CD14-positive monocyte (primary cell): ENCODE results near the gene CROCC. TPM values are rescaled to one million over a fixed set of nuclear protein-coding genes. Genes with fewer than 3 reads are reported as not detected.

Source experiments
- DNase-seq, 3 donors: peaks; one replicate each; pipeline ENCODE4 v3.0.0-alpha.2; 2011 to 2022
- H2AFZ ChIP-seq: 2 replicates; pipeline ENCODE4 v1.6.0; 2012; ENCODE audit warnings: mild to moderate bottlenecking, low read depth, low read length, inconsistent platforms; ENCODE audit not compliant: insufficient read depth, poor library complexity, severe bottlenecking
- H3K27ac ChIP-seq, 2 donors: 1 replicate in 1 of 2; 2 replicates in 1 of 2; pipeline ENCODE4 v1.5.1; 2012 to 2013; ENCODE audit warnings: low read length in 2 of 2, control low read depth in 1 of 2, inconsistent platforms in 1 of 2, low read depth in 1 of 2, mild to moderate bottlenecking in 1 of 2
- H3K27me3 ChIP-seq, 2 donors: one replicate each; pipeline versions ENCODE4 v1.6.0 to v1.6.1; 2011 to 2013; ENCODE audit warnings: low read length in 2 of 2; ENCODE audit not compliant: control insufficient read depth in 2 of 2, insufficient read depth in 2 of 2
- H3K36me3 ChIP-seq, 2 donors: replicated peaks in 1 of 2; 1 replicate in 1 of 2; 2 replicates in 1 of 2; pipeline versions ENCODE4 v1.5.1 to v1.6.1; 2012 to 2013; ENCODE audit warnings: low read length in 2 of 2, control low read depth in 1 of 2, inconsistent platforms in 1 of 2, mild to moderate bottlenecking in 1 of 2; ENCODE audit not compliant: insufficient read depth in 2 of 2, control insufficient read depth in 1 of 2
- H3K4me1 ChIP-seq, 2 donors: 1 replicate in 1 of 2; 2 replicates in 1 of 2; pipeline versions ENCODE4 v1.5.1 to v1.6.1; 2012 to 2013; ENCODE audit warnings: low read length in 2 of 2, control low read depth in 1 of 2, inconsistent platforms in 1 of 2, mild to moderate bottlenecking in 1 of 2, moderate library complexity in 1 of 2; ENCODE audit not compliant: insufficient read depth in 2 of 2, control insufficient read depth in 1 of 2
- H3K4me2 ChIP-seq: replicated peaks from 2 replicates; pipeline ENCODE3; 2012; ENCODE audit warnings: low read length, moderate library complexity, mild to moderate bottlenecking; ENCODE audit not compliant: poor library complexity, severe bottlenecking; ENCODE audit errors: extremely low read depth
- H3K4me3 ChIP-seq, 3 experiments: fragments of 200-600 bp in 1 of 3; sonication (generic) in 1 of 3; replicated peaks in 1 of 3; 1 replicate in 2 of 3; 2 replicates in 1 of 3; pipeline ENCODE4 v1.5.1; 2011 to 2013; ENCODE audit warnings: low read length in 3 of 3, mild to moderate bottlenecking in 3 of 3, control low read depth in 2 of 3, low read depth in 2 of 3, inconsistent platforms in 1 of 3, moderate library complexity in 1 of 3
- H3K79me2 ChIP-seq: 2 replicates; pipeline ENCODE4 v1.6.0; 2012; ENCODE audit warnings: mild to moderate bottlenecking, control low read depth, inconsistent platforms, low read length, moderate library complexity; ENCODE audit not compliant: insufficient read depth
- H3K9ac ChIP-seq: 2 replicates; pipeline ENCODE4 v1.6.0; 2017; ENCODE audit warnings: low read length, mild to moderate bottlenecking; ENCODE audit not compliant: insufficient read depth, poor library complexity, severe bottlenecking
- H3K9me3 ChIP-seq, 2 donors: replicated peaks in 1 of 2; 1 replicate in 1 of 2; 2 replicates in 1 of 2; pipeline versions ENCODE4 v1.5.1 to v1.6.1; 2012 to 2013; ENCODE audit warnings: low read length in 2 of 2, control low read depth in 1 of 2; ENCODE audit not compliant: control insufficient read depth in 1 of 2, insufficient read depth in 1 of 2
- H4K20me1 ChIP-seq: 2 replicates; pipeline ENCODE4 v1.6.0; 2012; ENCODE audit warnings: mild to moderate bottlenecking, low read length, control low read depth, moderate library complexity; ENCODE audit not compliant: insufficient read depth
- H3K27ac Mint-ChIP-seq, 7 donors: one replicate each; pipeline ENCODE4 v1.8.0; 2020; ENCODE audit warnings: mild to moderate bottlenecking in 7 of 7, mixed read lengths in 7 of 7, moderate library complexity in 6 of 7, inconsistent platforms in 2 of 7
- H3K27me3 Mint-ChIP-seq, 3 donors: one replicate each; pipeline ENCODE4 v1.8.0; 2021 to 2022; ENCODE audit warnings: low read depth in 3 of 3, mild to moderate bottlenecking in 3 of 3, mixed read lengths in 3 of 3, moderate library complexity in 3 of 3, inconsistent platforms in 1 of 3
- H3K36me3 Mint-ChIP-seq, 2 donors: one replicate each; pipeline ENCODE4 v1.8.0; 2020; ENCODE audit warnings: mixed read lengths in 2 of 2, inconsistent platforms in 1 of 2, mild to moderate bottlenecking in 1 of 2
- H3K4me1 Mint-ChIP-seq: one replicate; pipeline ENCODE4 v1.8.0; 2020; ENCODE audit warnings: mild to moderate bottlenecking, mixed read lengths
- H3K4me3 Mint-ChIP-seq, 2 donors: one replicate each; pipeline ENCODE4 v1.8.0; 2020; ENCODE audit warnings: mild to moderate bottlenecking in 2 of 2, mixed read lengths in 2 of 2, moderate library complexity in 1 of 2
- H3K9me3 Mint-ChIP-seq, 7 donors: one replicate each; pipeline ENCODE4 v1.8.0; 2020 to 2022; ENCODE audit warnings: mixed read lengths in 7 of 7, mild to moderate bottlenecking in 6 of 7, moderate library complexity in 6 of 7, inconsistent platforms in 2 of 7
- CTCF ChIP-seq: fragments of 200-600 bp; IDR thresholded peaks from one replicate; pipeline ENCODE4 v1.8.0; 2022; ENCODE audit warnings: antibody characterized with exemption, mild to moderate bottlenecking
- WGBS: methylation state at CpG from one replicate; pipeline ENCODE4 v1.1.5; 2013; ENCODE audit warnings: missing lambda C conversion rate; ENCODE audit not compliant: insufficient coverage; 5-methylcytosine and 5-hydroxymethylcytosine counted together
- intact Hi-C, 2 donors: fragments of 100-400 bp; cut with micrococcal nuclease; formaldehyde crosslinking; loops; one replicate each; pipeline versions ENCODE4 v1.15.0 to v1.15.1; 2023
- polyA plus RNA-seq, 3 donors: library from polyadenylated mRNA; depleted of rRNA in 1 of 3; unstranded in 2 of 3; stranded (reverse) in 1 of 3; fragments of 300-500 nt in 2 of 3; fragments of >200 nt in 1 of 3; fragmentation: Illumina TruSeq in 2 of 3; gene quantifications; 1 replicate in 2 of 3; 2 replicates in 1 of 3; pipeline ENCODE4 v1.2.3, GENCODE V29; 2012 to 2021

CROCC gene
- polyA plus RNA-seq, 3 donors = 0.21 to 46.1 (median 0.69) TPM

- no peaks in the 10 kb centered on the region for H4K20me1 ChIP-seq
- Mint-ChIP-seq H3K27me3 (peaks cover 7 to 20% (median 9%) of the 10 kb centered on the region in 3 donors), H3K4me3 (no peak overlapping the region), H3K9me3 (peaks cover 0 to 2% (median 0%) of the 10 kb centered on the region in 7 donors), H3K4me1 (peaks cover 9% of the 10 kb centered on the region), H3K36me3 (peaks cover 0 to 2% of the 10 kb centered on the region in 2 donors), H3K27ac (no peak overlapping the region)
- no peaks in the 10 kb centered on the region for H3K36me3 ChIP-seq
- no peak for DNase-seq
- no peak overlapping the region for H2AFZ ChIP-seq
- H3K79me2 ChIP-seq = no peaks in the 10 kb centered on the region
- H3K9ac ChIP-seq = no peak overlapping the region
- intact Hi-C loops = no loop called here
- no peak overlapping the region for H3K27ac ChIP-seq
- no peak overlapping the region for H3K4me2 ChIP-seq
- TF ChIP-seq CTCF = no peak
- WGBS = 93% methylated on average over 7 of the region's 10 CpGs
- no peaks in the 10 kb centered on the region for H3K27me3 ChIP-seq
- H3K4me1 ChIP-seq = peaks cover 4 to 6% of the 10 kb centered on the region in 2 donors
- no peak overlapping the region for H3K4me3 ChIP-seq
- H3K9me3 ChIP-seq = no peaks in the 10 kb centered on the region
Observed at GRCh38 chr1:16920951-16921350, 780 bp upstream of the CROCC start.

GRCh38 chr1:16922466-16922865, 735 bp downstream of the CROCC start:
- Histone ChIP-seq H3K9me3 (no peaks in the 10 kb centered on the region), H3K27ac (no peak overlapping the region), H2AFZ (no peak overlapping the region), H3K4me1 (peaks cover 4 to 6% of the 10 kb centered on the region in 2 donors), H3K4me3 (no peak overlapping the region), H3K79me2 (no peaks in the 10 kb centered on the region), H3K9ac (no peak overlapping the region), H3K36me3 (no peaks in the 10 kb centered on the region), H3K4me2 (no peak overlapping the region), H4K20me1 (no peaks in the 10 kb centered on the region), H3K27me3 (no peaks in the 10 kb centered on the region)
- 97% methylated on average over 10 of the region's 10 CpGs for WGBS
- Mint-ChIP-seq H3K27me3 (peaks cover 6 to 18% (median 9%) of the 10 kb centered on the region in 3 donors), H3K27ac (peak overlapping the region in 1 of 7 donors; percentile 25), H3K4me1 (peaks cover 9% of the 10 kb centered on the region), H3K4me3 (no peak overlapping the region), H3K9me3 (no peaks in the 10 kb centered on the region), H3K36me3 (peaks cover 0 to 2% of the 10 kb centered on the region in 2 donors)
- intact Hi-C loops = no loop called here
- TF ChIP-seq CTCF = no peak
- no peak for DNase-seq
